Psoas muscle (tissue), 8 donors: ENCODE measurements around the gene ZNF610. TPM values are rescaled to one million over a fixed set of nuclear protein-coding genes. Genes with fewer than 3 reads are reported as not detected.
"Not testable (repeated sequence)": the region's sequence is repeated elsewhere in the genome, so short reads cannot be mapped to it uniquely, and the experiment has no call there.

Source experiments
- ATAC-seq, 4 donors: fragments of 200-7000 bp; cut with Tn5 transposase; one replicate each; pipeline ENCODE4 v1.9.1; 2020; ENCODE audit warnings: moderate library complexity in 3 of 4, mild to moderate bottlenecking in 2 of 4
- DNase-seq, 2 donors: peaks; one replicate each; pipeline ENCODE4 v3.0.0-alpha.2; 2020
- H3K27ac ChIP-seq: fragments of 200-600 bp; one replicate; pipeline ENCODE4 v1.8.0; 2022
- H3K27me3 ChIP-seq, 3 donors: fragments of 200-600 bp in 1 of 3; one replicate each; pipeline versions ENCODE4 v1.6.1 to v1.8.0; 2013 to 2022; ENCODE audit warnings: low read length in 2 of 3, mild to moderate bottlenecking in 2 of 3, moderate library complexity in 1 of 3; ENCODE audit not compliant: insufficient read depth in 3 of 3
- H3K36me3 ChIP-seq, 2 donors: fragments of 200-600 bp in 1 of 2; one replicate each; pipeline versions ENCODE4 v1.6.1 to v1.8.0; 2013 to 2022; ENCODE audit warnings: low read depth in 1 of 2, mild to moderate bottlenecking in 1 of 2, moderate library complexity in 1 of 2; ENCODE audit not compliant: insufficient read depth in 1 of 2
- H3K4me1 ChIP-seq: fragments of 200-600 bp; one replicate; pipeline ENCODE4 v1.8.0; 2022
- H3K4me3 ChIP-seq: fragments of 200-600 bp; one replicate; pipeline ENCODE4 v1.8.0; 2022; ENCODE audit warnings: mild to moderate bottlenecking
- H3K9me3 ChIP-seq: fragments of 200-600 bp; one replicate; pipeline ENCODE4 v1.8.0; 2022
- CTCF ChIP-seq: fragments of 200-600 bp; IDR thresholded peaks from one replicate; pipeline ENCODE4 v1.8.0; 2022; ENCODE audit warnings: antibody characterized with exemption
- WGBS, 3 donors: extraction: QIAGEN DNeasy Blood & Tissue Kit; methylation state at CpG; one replicate each; pipeline versions ENCODE4 v1.1.6 to v1.1.7; 2013; 5-methylcytosine and 5-hydroxymethylcytosine counted together
- intact Hi-C, 2 donors: fragments of 100-400 bp; cut with DNase I; formaldehyde crosslinking; loops; one replicate each; pipeline versions ENCODE4 v1.11.0 to v1.14.2; 2022
- polyA plus RNA-seq, 3 donors: library from polyadenylated mRNA; stranded (reverse); fragments of 200-250 nt; gene quantifications; one replicate each; pipeline ENCODE4 v1.2.3, GENCODE V29; 2013
- total RNA-seq, 4 donors: library from RNA; stranded (reverse); fragmentation: NEBNext Ultra II Directional in 2 of 4; extraction: Animal tissue kit (Norgen Biotek cat#: 25700) in 2 of 4; gene quantifications; one replicate each; pipeline versions ENCODE4 v1.2.1 to v1.2.4, GENCODE V29; 2021 to 2023
- donor health status: healthy with polysubstance abuse.
- donor health status: DM: no; HTN: no; CAD: no; lungs with moderate emphysema.
- donor health status: Bipolar disorder and iron deficiency.
- donor health status: healthy.
- donor health status: DM: yes; HTN: yes; CAD: no.
- donor health status: DM: no; HTN: no; CAD: no.
- donor health status: DM: no; HTN: no; CAD: no.
- donor health status: DM: yes; HTN: yes; CAD: no.

The ZNF610 gene
- total and polyA plus RNA-seq, 7 donors, result 0.06 to 3.7 (median 0.62) TPM

DNA sequence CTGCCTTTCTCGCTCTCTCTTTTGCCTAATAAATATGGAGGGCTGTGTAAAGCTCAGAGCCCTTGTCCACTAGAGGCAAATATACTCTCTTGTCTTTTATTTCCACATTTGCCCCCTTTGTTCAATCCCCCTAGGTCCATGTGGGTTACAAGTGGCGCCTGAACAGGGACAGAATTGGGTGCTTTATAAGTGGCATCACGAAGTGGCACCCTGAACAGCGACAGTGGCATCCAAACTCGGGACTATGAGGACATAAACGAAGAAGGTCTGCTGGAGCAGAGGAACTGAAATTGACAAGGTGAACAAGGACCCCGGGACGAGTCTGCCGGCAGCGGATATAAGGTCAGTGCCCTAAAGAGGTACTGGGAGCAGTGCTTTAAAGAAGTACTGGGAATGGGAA, 4.3 kb upstream of the ZNF610 start:
- Histone ChIP-seq H3K27ac (no peak overlapping the region), H3K36me3 (no peaks in the 10 kb centered on the region), H3K9me3 (peaks cover 65% of the 10 kb centered on the region), H3K4me1 (no peaks in the 10 kb centered on the region), H3K4me3 (no peak overlapping the region), H3K27me3 (no peaks in the 10 kb centered on the region)
- ATAC-seq (no peak), DNase-seq (no peak)
- TF ChIP-seq CTCF, result no peak
- WGBS, 3 donors, result 84 to 93% (median 85%) methylated on average over 10 of the region's 10 CpGs
- intact Hi-C loops, result no loop called here

DNA sequence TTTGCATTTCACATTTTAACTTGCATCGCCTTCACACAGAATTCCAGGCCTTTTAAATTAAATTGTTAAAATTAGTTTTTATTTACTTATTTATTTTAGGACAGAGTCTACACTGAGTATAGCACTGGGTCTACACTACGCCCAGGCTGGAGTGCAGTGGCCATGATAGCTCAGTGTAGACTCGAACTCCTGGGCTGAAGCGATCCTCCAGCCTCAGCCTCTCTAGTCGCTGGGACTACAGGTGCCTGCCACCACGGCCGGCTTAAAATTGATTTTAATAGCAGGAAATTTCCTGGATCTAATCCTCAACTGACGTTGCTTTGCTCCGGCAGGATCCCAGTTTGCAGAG, 301 bp upstream of the ZNF610 start:
- DNase-seq (no peak), ATAC-seq (peak in 3 of 4 donors; percentile 32 to 46 (median 38))
- WGBS, 3 donors, result 48 to 52% (median 49%) methylated on average over 9 of the region's 9 CpGs
- intact Hi-C loops, result no loop called here
- H3K9me3 ChIP-seq, result peaks cover 40% of the 10 kb centered on the region
- H3K27ac ChIP-seq, result peak overlapping the region; percentile 75
- no peaks in the 10 kb centered on the region for H3K27me3 ChIP-seq
- no peak for TF ChIP-seq CTCF
- no peaks in the 10 kb centered on the region for H3K4me1 ChIP-seq
- H3K36me3 ChIP-seq, result peaks cover 0 to 6% of the 10 kb centered on the region in 2 donors
- H3K4me3 ChIP-seq, result peak overlapping the region; percentile 77

GRCh38 chr19:52336791-52337381, 843 bp downstream of the ZNF610 start:
- ATAC-seq, result no peak
- Histone ChIP-seq H3K9me3 (peaks cover 35% of the 10 kb centered on the region), H3K4me3 (peak overlapping the region; percentile 77), H3K27ac (peak overlapping the region; percentile 75), H3K36me3 (peaks cover 0 to 6% of the 10 kb centered on the region in 2 donors), H3K27me3 (no peaks in the 10 kb centered on the region), H3K4me1 (no peaks in the 10 kb centered on the region)
- DNase-seq, result no peak
- no peak for TF ChIP-seq CTCF
- 2 to 4% (median 3%) methylated on average over 9 of the region's 9 CpGs for WGBS, 3 donors
- intact Hi-C loops, result no loop called here

DNA sequence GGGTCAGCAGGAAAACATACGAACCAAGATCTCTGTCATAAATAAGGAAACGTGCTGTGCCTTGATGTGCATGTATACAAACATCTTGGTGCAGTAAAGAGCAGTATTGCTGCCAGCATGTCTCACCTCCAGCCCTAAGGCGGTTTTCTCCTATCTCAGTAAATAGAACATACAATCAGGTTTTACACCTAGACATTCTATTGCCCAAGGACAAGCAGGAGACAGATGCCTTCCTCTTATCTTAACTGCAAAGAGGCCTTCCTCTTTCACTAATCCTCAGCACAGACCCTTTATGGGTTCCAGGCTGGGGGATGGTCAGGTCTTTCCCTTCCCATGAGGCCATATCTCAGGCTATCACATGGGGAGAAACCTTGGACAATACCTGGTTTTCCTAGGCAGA, 3.0 kb downstream of the ZNF610 start:
- intact Hi-C loops, result loop anchor here in 1 of 2 donors (2.0 kb wide), 1 partner anchor 64 kb away; no protein-coding TSS in a partner anchor
- 85 to 87% (median 85%) methylated on average over 3 of the region's 3 CpGs for WGBS, 3 donors
- ATAC-seq, H3K4me1 ChIP-seq, H3K4me3 ChIP-seq, H3K36me3 ChIP-seq, DNase-seq, H3K27ac ChIP-seq, H3K27me3 ChIP-seq: not testable (repeated sequence)
- H3K9me3 ChIP-seq, result peaks cover 26% of the 10 kb centered on the region

GRCh38 chr19:52343548-52343947, 7.5 kb downstream of the ZNF610 start:
- ATAC-seq (no peak), DNase-seq (peak in 1 of 2 donors; percentile 19)
- Histone ChIP-seq H3K9me3 (peaks cover 12% of the 10 kb centered on the region), H3K36me3 (peaks cover 5 to 11% of the 10 kb centered on the region in 2 donors), H3K4me1 (no peaks in the 10 kb centered on the region), H3K27me3 (no peaks in the 10 kb centered on the region), H3K4me3 (no peak overlapping the region), H3K27ac (no peak overlapping the region)
- peak; percentile 36 for TF ChIP-seq CTCF
- intact Hi-C loops, result no loop called here
- WGBS, 3 donors, result 17 to 18% (median 18%) methylated on average over 8 of the region's 8 CpGs
